Hematopoietic multipotent progenitor cell treated with erythropoietin and hydrocortisone succinate and interleukin-3 and kit ligand, for 15 days (in vitro differentiated cells): ENCODE data around the gene SYNE2.

ENCODE experiments used
- DNase-seq: peaks from one replicate; pipeline ENCODE4 v3.0.0-alpha.2; 2015; ENCODE audit warnings: low spot score

Gene SYNE2

GRCh38 chr14:63964113-63964512 is 111.3 kb downstream of the SYNE2 start:
- DNase-seq = no peak

DNA sequence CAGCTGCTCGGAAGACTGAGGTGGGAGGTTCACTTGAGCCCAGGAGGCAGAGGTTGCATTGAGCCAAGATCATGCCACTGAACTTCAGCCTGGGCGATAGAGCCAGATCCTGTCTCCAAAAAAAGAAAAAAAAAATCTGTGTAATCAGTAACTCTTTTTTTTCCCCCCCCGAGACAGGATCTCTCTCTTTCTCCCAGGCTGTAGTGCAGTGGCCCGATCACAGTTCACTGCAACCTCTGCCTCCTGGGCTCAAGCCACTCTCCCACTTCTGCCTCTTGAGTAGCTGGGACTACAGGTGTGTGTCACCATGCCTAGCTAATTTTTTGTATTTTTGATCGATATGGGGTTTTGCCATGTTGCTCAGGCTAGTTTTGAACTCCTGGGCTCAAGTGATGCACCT is 113.6 kb downstream of the SYNE2 start:
- no peak for DNase-seq

DNA sequence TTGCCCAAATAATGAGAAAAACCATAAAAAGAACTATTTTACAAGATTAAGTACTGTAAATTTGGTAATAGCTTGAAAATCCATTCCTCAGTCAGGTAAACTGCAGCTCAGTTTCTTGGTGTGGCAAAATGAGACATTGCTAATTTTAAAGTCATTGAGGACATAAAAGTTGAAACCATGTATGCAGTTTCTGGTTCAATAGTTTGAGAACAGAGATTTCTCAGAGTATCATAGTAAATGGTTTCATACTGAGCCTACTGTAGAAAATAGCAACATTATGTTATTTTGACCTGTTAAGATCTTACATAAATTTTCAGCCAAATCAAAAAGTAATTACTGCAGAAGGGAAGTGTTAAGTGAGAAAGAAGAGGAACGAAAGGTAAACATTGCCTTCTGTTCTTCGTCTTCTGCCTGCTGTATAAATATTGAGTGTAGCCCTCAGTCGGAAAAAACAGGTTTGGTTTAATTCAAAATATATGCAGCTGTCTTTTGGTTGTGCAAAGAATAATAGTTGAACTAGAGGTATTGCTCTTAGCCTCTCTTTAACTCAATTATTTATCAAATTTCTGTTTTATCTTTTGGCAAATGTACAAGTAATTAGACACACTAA is 119.6 kb downstream of the SYNE2 start:
- no peak for DNase-seq

GRCh38 chr14:63974176-63974575 is 121.4 kb downstream of the SYNE2 start:
- no peak for DNase-seq

- no peak for DNase-seq
Measured at GRCh38 chr14:63981569-63981968, 128.8 kb downstream of the SYNE2 start.

DNA sequence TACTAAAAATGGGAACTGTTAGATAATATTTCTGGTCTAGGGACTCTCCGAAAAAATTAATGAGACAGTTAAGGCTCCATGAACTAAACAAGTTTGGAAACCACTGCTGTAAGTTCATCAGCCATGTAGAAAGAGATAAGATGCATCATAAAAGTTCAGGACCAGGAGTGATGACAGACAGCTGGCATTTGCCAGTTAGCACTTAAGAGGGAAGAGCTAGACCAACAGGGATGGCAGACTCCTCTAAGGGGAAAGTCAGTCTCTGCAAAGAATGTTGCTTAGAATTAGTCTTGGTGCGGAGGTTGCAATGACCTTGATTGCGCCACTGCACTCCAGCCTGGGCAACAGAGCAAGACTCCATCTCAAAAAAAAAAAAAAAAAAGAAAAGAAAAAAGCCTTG is 129.4 kb downstream of the SYNE2 start:
- DNase-seq = no peak

GRCh38 chr14:63982629-63983028 is 129.8 kb downstream of the SYNE2 start:
- DNase-seq = no peak

- DNase-seq = no peak
Measured at GRCh38 chr14:63986789-63987533, 134.2 kb downstream of the SYNE2 start.

DNA sequence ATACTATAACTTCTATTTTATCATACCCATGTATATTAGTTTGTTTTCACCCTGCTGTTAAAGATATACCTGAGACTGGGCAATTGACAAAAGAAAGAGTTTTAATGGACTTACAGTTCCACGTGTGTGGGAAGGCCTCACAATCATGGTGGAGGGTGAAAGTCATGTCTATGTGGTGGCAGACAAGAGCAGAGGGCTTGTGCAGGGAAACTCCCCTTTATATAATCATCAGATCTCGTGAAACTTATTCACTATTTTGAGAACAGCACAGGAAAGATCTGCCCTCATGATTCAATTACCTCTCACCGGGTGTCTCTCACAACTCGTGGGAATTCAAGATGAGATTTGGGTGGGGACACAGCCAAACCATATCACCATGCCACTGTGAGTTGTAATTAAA is 135.8 kb downstream of the SYNE2 start:
- DNase-seq = no peak

GRCh38 chr14:63991833-63992232 is 139.0 kb downstream of the SYNE2 start:
- no peak for DNase-seq

- DNase-seq = no peak
Measured at GRCh38 chr14:63992858-63993257, 140.1 kb downstream of the SYNE2 start.

DNA sequence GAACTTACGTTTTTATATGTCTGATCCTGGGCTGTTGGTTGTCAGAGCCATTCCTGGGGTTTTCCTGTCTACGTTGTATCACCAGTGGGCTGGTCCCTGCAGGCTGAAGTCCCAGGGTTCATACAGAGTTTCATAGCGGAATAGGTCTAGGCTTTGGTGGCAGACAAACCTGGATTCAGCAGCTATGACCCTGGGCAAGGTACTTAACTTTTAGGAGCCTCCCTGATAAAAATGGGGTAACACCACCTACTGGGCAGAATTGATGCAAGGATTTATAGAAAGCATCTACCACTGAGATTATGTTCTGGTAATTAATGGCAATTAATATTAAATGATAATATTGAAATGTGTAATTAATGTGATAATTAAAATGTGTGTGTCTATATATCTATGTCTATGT is 141.2 kb downstream of the SYNE2 start:
- DNase-seq = no peak

- no peak for DNase-seq
Measured at GRCh38 chr14:63995285-63995684, 142.5 kb downstream of the SYNE2 start.

DNA sequence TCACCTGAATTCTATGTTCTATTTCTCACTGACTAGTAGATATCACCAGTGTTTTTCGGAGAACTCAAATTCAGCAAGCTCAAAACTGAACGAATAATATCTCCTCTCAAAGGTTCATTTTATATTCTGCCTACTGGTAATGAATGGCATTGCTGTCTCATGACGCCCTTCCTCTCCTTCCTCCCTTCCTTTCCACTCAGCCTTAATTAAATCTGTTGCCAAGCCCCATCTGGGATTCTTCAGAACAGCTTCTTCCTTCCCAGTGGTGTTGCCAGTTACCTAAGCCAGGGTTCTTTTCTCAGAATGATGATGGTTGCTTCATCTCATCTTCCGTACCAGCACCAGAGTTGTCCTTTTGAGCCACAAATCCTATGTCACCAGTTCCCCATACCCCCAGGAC is 143.2 kb downstream of the SYNE2 start:
- no peak for DNase-seq

DNA sequence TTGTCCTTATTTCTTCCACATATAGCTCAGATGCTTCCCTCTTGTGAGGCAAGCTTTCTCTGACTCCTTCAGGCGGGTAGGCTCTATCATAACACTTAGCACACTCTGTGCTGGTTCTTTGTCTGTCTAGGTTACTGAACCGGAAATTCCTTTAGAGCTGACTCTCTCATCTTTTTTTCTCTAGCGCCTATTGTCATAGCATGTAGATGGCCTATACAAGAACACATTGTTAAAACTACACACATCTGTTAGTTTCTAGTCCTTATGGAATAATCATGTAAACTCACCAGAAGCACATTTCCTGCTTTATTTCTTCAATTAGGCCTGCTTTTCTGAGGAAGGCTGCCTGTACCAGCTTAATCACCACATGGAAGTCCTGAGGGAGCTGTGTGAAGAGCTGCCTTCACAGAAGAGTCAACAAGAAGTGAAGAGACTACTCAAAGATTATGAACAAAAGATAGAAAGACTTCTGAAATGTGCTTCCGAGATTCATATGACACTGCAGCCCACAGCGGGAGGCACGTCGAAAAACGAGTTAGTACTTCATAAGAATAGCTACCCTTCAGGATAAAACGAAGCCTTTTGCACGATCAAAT is 143.9 kb downstream of the SYNE2 start:
- no peak for DNase-seq

GRCh38 chr14:64000749-64001148 is 147.9 kb downstream of the SYNE2 start:
- DNase-seq = no peak

DNA sequence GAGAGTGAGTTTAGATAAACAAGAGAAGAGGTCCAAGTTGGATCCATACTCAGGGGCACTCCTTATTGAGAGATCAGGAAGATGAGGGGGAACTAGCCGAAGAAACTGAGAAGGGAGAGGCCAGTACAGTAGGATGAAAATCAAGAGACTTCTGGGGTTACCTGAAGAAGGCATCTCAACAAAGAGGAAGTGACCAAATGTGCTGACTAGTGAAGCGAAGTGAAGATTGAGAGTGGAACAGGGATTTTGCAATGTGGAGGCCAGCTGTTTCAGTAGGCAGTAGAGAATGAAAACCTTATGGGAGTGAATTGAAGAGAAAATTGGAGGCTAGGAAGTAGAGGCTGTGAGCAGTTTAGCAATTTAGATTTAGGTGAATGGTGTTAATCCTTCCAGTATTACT is 153.0 kb downstream of the SYNE2 start:
- no peak for DNase-seq

GRCh38 chr14:64008016-64008415 is 155.2 kb downstream of the SYNE2 start:
- DNase-seq = no peak

DNA sequence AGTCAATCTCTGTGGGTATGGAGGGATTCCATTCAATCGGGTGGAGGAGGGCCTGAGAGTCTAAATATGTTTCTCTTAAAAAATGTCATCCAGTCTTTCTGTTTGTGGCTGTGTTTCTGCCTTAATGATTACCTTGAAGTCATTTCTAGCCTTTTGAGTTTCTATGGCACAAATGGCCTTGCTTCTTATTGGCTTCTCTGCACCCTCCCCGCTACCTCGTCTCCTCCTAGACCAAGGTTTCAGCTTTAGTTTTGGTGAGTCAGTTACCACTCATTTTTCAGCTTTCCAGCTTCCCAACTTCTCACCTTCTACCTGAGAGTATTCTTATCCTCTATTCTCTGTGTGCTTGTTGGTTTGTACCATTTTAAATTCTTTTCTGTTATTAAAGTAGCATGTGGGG is 159.2 kb downstream of the SYNE2 start:
- DNase-seq = no peak

DNA sequence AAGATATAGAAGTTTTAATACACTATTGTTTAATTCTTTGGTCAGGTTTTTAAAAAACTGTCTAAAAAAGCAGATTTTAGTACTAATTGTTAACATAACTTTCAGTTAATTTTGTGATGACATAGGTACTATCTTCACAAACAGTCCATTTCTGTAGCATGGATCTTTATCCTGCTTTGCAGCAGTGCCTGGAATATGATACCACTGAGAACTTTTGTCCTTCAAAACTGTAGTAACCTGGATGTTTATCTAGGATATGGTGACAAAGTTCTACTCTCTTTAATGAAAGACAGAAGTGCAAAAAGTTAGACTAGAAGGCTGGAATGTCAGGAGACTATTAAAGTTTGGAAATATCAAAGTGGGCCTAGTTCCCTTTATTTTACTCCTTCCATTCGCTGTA is 159.9 kb downstream of the SYNE2 start:
- no peak for DNase-seq

DNA sequence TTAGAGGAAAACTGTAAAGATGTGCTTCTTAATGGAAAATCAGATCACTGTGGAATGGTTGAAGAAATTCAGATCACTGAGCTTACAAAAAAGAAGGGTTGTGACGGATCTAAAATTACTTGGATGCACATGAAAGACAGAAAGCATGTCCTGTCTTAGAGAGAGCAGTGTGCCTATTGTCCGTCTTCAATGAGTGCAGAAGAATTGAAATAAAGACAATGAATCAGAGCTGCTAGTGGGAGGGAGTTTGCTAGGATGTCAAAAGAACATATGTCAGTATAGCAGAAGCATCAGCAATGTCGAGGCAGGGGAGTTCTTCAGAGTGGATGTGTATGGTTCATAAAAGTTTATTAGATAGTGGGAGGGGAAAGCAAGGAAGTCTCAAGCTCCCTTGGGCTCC is 172.7 kb downstream of the SYNE2 start:
- DNase-seq = no peak

DNA sequence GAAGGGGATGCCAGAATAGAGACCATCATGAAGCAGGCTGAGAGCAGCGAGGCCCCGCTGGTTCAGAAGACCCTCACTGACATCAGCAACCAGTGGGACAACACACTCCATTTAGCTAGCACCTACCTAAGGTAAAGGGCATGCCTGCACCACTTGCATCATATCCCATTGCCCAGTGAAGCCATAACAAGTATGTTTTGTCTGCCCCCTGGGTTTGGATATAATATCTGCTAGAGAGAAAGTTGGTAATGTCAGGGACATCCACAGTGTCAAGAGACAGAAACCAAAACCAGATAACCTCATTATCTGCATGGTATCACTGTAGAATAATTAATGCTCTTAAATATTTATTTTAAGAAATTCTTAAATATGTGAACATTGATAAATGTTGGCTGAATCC is 173.8 kb downstream of the SYNE2 start:
- DNase-seq = no peak

DNA sequence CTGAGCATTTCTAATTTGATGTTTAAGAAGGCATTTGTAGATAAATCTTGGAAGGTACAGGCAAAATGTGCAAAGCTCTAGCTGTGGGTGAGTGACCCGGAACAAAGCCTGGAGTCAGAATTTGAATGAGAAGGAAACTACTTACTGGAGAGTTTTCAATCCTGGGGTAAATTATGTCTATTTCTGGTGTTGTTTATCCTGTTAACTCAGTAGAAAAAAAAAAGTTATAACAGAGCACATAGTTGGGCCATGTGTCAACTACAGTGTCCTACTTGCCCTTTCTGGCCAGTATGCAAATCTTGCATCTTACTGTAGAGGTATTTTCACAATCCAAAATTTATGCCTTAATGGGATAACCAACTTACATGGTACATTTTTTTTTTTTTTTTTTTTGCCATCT is 182.3 kb downstream of the SYNE2 start:
- DNase-seq = no peak
